ENCODE results near the gene NXF1. TPM values are rescaled to one million over a fixed set of nuclear protein-coding genes. Genes with fewer than 3 reads are reported as not detected.
A peak's percentile ranks its signal among the peaks of the same experiment; 100 is the strongest.

NXF1 gene
- total and polyA plus RNA-seq, 10 of the 15 experiments (the other 5 are each of a cell fraction or from before 2014, with no cell fraction given), result 20.7 to 84.9 (median 40.6) TPM

DNA sequence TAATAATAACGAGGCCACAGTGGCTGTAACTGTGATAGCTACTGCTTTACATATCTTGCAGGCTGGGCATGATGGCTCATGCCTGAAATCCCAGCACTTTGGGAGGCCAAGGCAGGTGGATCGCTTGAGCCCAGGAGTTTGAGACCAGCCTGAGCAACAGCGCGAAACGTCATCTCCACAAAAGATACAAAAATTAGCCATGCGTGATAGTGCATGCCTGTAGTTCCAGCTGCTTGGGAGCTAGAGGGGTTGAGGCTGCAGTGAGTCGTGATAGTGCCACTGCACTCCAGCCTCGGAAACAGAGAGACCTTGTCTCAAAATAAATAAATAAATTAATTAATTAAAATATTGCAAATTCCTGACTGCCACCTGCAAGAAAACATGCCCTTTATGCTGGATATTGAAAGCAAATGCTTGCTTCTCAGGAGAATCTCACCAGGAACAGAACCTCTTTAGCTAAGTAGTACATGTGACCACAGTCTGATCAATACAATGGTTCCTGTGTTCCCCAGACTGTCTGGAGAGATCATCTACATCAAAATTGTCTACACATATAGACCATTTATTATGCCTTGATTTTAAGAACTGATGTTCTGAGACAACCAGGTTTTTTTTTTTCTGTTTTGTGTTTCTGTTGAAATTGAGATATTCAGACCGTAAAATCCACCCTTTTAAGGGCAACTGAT, 57.6 kb downstream of the NXF1 start:
- Histone ChIP-seq H2AFZ (ENCODE audit: control insufficient read depth, low read depth, low read length) (no peak overlapping the region), H3K79me2 (ENCODE audit: control insufficient read depth, insufficient read depth, low read length) (no peaks in the 10 kb centered on the region; the same call in 1 of the 2 replicates), H3K4me1 (ENCODE audit: control insufficient read depth, insufficient read depth, low read length) (no peaks in the 10 kb centered on the region; the same call in 1 of the 2 replicates), H3K27me3 (replicated peaks in 1 of 2; ENCODE audit: control insufficient read depth in 2 of 2, insufficient read depth in 2 of 2, low read length in 1 of 2) (no peaks in the 10 kb centered on the region), H3K36me3 (ENCODE audit: control insufficient read depth in 2 of 2, insufficient read depth in 2 of 2, low read length in 1 of 2) (no peaks in the 10 kb centered on the region; a peak in 1 of 4 replicates), H3K27ac (ENCODE audit: control insufficient read depth, insufficient read depth) (no peak overlapping the region), H3K4me3 (no peak overlapping the region), H4K20me1 (ENCODE audit: control insufficient read depth, insufficient read depth) (no peaks in the 10 kb centered on the region), H3K4me2 (ENCODE audit: control insufficient read depth, insufficient read depth) (no peak overlapping the region), H3K9me3 (replicated peaks; ENCODE audit: control insufficient read depth, insufficient read depth, low read length) (no peaks in the 10 kb centered on the region), H3K9ac (ENCODE audit: control insufficient read depth, insufficient read depth, low read length) (no peak overlapping the region)
- ChIA-PET POLR2A (interaction anchor here (0.6 to 1.1 kb wide), 3 partner anchors 13 to 148 kb away, joined by 3 to 4 read pairs (median 4); no protein-coding TSS in a partner anchor), SMC1A (ENCODE audit: uncharacterized antibody, unreplicated experiment) (interaction anchor here (0.5 to 1.7 kb wide), 6 partner anchors 11 to 244 kb away, joined by 3 to 8 read pairs (median 3); partner anchors contain the start of gene WDR74), CTCF (interaction anchor here (1.3 kb wide), 1 partner anchor 14 kb away, joined by 3 read pairs; the partner anchor contains the start of gene POLR2G), RAD21 (ENCODE audit: unreplicated experiment) (no interaction called here)
- ATAC-seq (no peak), DNase-seq (ENCODE audit: low read depth, low spot score) (no peak), FAIRE-seq (no peak)
- BruUV-seq (replicated peaks), result no TSS peak
- 87% methylated on average over 9 of the region's 9 CpGs for WGBS (ENCODE audit: insufficient coverage, insufficient replicate concordance, low lambda C conversion rate, missing lambda C conversion rate)
- intact Hi-C loops (cut with micrococcal nuclease; ENCODE audit: unreplicated experiment) (no loop called here), in situ Hi-C loops (cut with MboI) (no loop called here)
- TF ChIP-seq RFX5 (IDR thresholded peaks at IDR 0.05; ENCODE audit: low read depth, low read length) (no peak), ZNF384 (IDR thresholded peaks at IDR 0.05; ENCODE audit: borderline replicate concordance, low read depth, low read length) (no peak), KLF5 (IDR thresholded peaks at IDR 0.05; ENCODE audit: partially characterized antibody) (no peak), RAD51 (IDR thresholded peaks at IDR 0.05) (no peak), FOXM1 (IDR thresholded peaks at IDR 0.05; ENCODE audit: low read depth, low read length) (no peak), EP300 (IDR thresholded peaks at IDR 0.05; ENCODE audit: borderline replicate concordance in 1 of 2, control insufficient read depth in 1 of 2, low read depth in 2 of 2, low read length in 2 of 2) (no peak), ATF2 (IDR thresholded peaks at IDR 0.05; ENCODE audit: low read length) (no peak), MTA3 (IDR thresholded peaks at IDR 0.05; ENCODE audit: borderline replicate concordance, low read length) (no peak)

Small RNAs within 50 kb of the gene (microRNA-seq; reads per million reads assigned to microRNA genes)
- gene MIR6514, result 2.6 reads per million, percentile 11 among the genes with 10 or more reads in this experiment
- gene MIR6748, result not detected

Small RNAs within 50 kb of the gene (small RNA-seq; reads per million reads assigned to genes)
- 0.47 reads per million, percentile 7 among the genes with 10 or more reads in this experiment for gene MIR6514
- not detected for gene RF00099
- gene RNU6-118P, result not detected
- not detected for gene SNORD22
- not detected for gene SNORD26
- not detected for gene SNORD27
- not detected for gene SNORD28
- 7,315 reads per million, percentile 100 among the genes with 10 or more reads in this experiment for gene SNORD30

Other genes with a start within 250 kb of the NXF1 start
Only the 7 nearest of the 30 such genes appear.
- gene POLR2G, start 43.9 kb downstream of the NXF1 start, total RNA-seq (2014; rRNA removed), result 150 and 178 TPM in 2 replicates
- gene POLR2G, start 43.9 kb downstream of the NXF1 start, total RNA-seq (2014; rRNA removed; fragmentation: Illumina TruSeq; extraction: Trizol), result 162 and 168 TPM in 2 replicates
- 125 and 136 TPM in 2 replicates for gene POLR2G, start 43.9 kb downstream of the NXF1 start, total RNA-seq (2021)
- gene POLR2G, start 43.9 kb downstream of the NXF1 start, polyA plus RNA-seq (2011; rRNA removed), result 207 and 267 TPM in 2 replicates
- 197 and 218 TPM in 2 replicates for gene POLR2G, start 43.9 kb downstream of the NXF1 start, polyA plus RNA-seq (2014; fragmentation: Illumina TruSeq; extraction: Trizol)
- gene POLR2G, start 43.9 kb downstream of the NXF1 start, polyA plus RNA-seq (2014; fragmentation: Nextera tagmentation; extraction: Ambion mirVana), result 100 to 1,000 TPM; 541 to 543 TPM
- 200 and 210 TPM in 2 replicates for gene POLR2G, start 43.9 kb downstream of the NXF1 start, polyA plus RNA-seq (2014; rRNA removed)
- gene POLR2G, start 43.9 kb downstream of the NXF1 start, polyA plus RNA-seq (2016; fragmentation: Nextera tagmentation; extraction: Ambion mirVana), result 100 to 1,000 TPM; 323 to 333 TPM
- 24.3 and 27.6 TPM in 2 replicates for gene TAF6L, start 34.0 kb downstream of the NXF1 start, total RNA-seq (2014; rRNA removed)
- 12.8 and 13.6 TPM in 2 replicates for gene TAF6L, start 34.0 kb downstream of the NXF1 start, total RNA-seq (2014; rRNA removed; fragmentation: Illumina TruSeq; extraction: Trizol)
- 25.3 and 26.9 TPM in 2 replicates for gene TAF6L, start 34.0 kb downstream of the NXF1 start, total RNA-seq (2021)
- gene TAF6L, start 34.0 kb downstream of the NXF1 start, polyA plus RNA-seq (2011; rRNA removed), result 9.3 and 18.0 TPM in 2 replicates
- 4.5 and 15.0 TPM in 2 replicates for gene TAF6L, start 34.0 kb downstream of the NXF1 start, polyA plus RNA-seq (2014; fragmentation: Illumina TruSeq; extraction: Trizol)
- gene TAF6L, start 34.0 kb downstream of the NXF1 start, polyA plus RNA-seq (2014; fragmentation: Nextera tagmentation; extraction: Ambion mirVana), result under 1 TPM; 0.15 to 0.39 TPM
- 34.6 and 35.6 TPM in 2 replicates for gene TAF6L, start 34.0 kb downstream of the NXF1 start, polyA plus RNA-seq (2014; rRNA removed)
- gene TAF6L, start 34.0 kb downstream of the NXF1 start, polyA plus RNA-seq (2016; fragmentation: Nextera tagmentation; extraction: Ambion mirVana), result 10 to 100 TPM; 19.9 to 23.6 TPM
- gene TMEM179B, start 18.0 kb downstream of the NXF1 start, total RNA-seq (2014; rRNA removed), result 49.1 and 49.8 TPM in 2 replicates
- gene TMEM179B, start 18.0 kb downstream of the NXF1 start, total RNA-seq (2014; rRNA removed; fragmentation: Illumina TruSeq; extraction: Trizol), result 25.5 and 25.6 TPM in 2 replicates
- gene TMEM179B, start 18.0 kb downstream of the NXF1 start, total RNA-seq (2021), result 25.1 and 26.0 TPM in 2 replicates
- 12.4 and 21.7 TPM in 2 replicates for gene TMEM179B, start 18.0 kb downstream of the NXF1 start, polyA plus RNA-seq (2011; rRNA removed)
- 34.9 and 36.3 TPM in 2 replicates for gene TMEM179B, start 18.0 kb downstream of the NXF1 start, polyA plus RNA-seq (2014; fragmentation: Illumina TruSeq; extraction: Trizol)
- 10 to 100 TPM; 57.8 to 62.8 TPM for gene TMEM179B, start 18.0 kb downstream of the NXF1 start, polyA plus RNA-seq (2014; fragmentation: Nextera tagmentation; extraction: Ambion mirVana)
- 32.8 and 46.8 TPM in 2 replicates for gene TMEM179B, start 18.0 kb downstream of the NXF1 start, polyA plus RNA-seq (2014; rRNA removed)
- gene TMEM179B, start 18.0 kb downstream of the NXF1 start, polyA plus RNA-seq (2016; fragmentation: Nextera tagmentation; extraction: Ambion mirVana), result 10 to 100 TPM; 65.3 to 82.4 TPM
- 21.4 and 25.0 TPM in 2 replicates for gene TMEM223, start 13.4 kb downstream of the NXF1 start, total RNA-seq (2014; rRNA removed)
- 11.7 and 12.3 TPM in 2 replicates for gene TMEM223, start 13.4 kb downstream of the NXF1 start, total RNA-seq (2014; rRNA removed; fragmentation: Illumina TruSeq; extraction: Trizol)
- 15.3 and 16.4 TPM in 2 replicates for gene TMEM223, start 13.4 kb downstream of the NXF1 start, total RNA-seq (2021)
- 7.2 and 9.9 TPM in 2 replicates for gene TMEM223, start 13.4 kb downstream of the NXF1 start, polyA plus RNA-seq (2011; rRNA removed)
- gene TMEM223, start 13.4 kb downstream of the NXF1 start, polyA plus RNA-seq (2014; fragmentation: Illumina TruSeq; extraction: Trizol), result 9.5 and 11.1 TPM in 2 replicates
- 10 to 100 TPM in 1 of 2 experiments, 1 to 10 TPM in 1; 5.3 to 10.5 TPM for gene TMEM223, start 13.4 kb downstream of the NXF1 start, polyA plus RNA-seq (2014; fragmentation: Nextera tagmentation; extraction: Ambion mirVana)
- 24.7 and 27.0 TPM in 2 replicates for gene TMEM223, start 13.4 kb downstream of the NXF1 start, polyA plus RNA-seq (2014; rRNA removed)
- 10 to 100 TPM; 32.7 to 33.2 TPM for gene TMEM223, start 13.4 kb downstream of the NXF1 start, polyA plus RNA-seq (2016; fragmentation: Nextera tagmentation; extraction: Ambion mirVana)
- gene STX5, start 26.6 kb upstream of the NXF1 start, total RNA-seq (2014; rRNA removed), result 32.3 and 35.4 TPM in 2 replicates
- 23.5 and 24.8 TPM in 2 replicates for gene STX5, start 26.6 kb upstream of the NXF1 start, total RNA-seq (2014; rRNA removed; fragmentation: Illumina TruSeq; extraction: Trizol)
- gene STX5, start 26.6 kb upstream of the NXF1 start, total RNA-seq (2021), result 28.6 and 33.5 TPM in 2 replicates
- gene STX5, start 26.6 kb upstream of the NXF1 start, polyA plus RNA-seq (2011; rRNA removed), result 22.1 and 30.0 TPM in 2 replicates
- gene STX5, start 26.6 kb upstream of the NXF1 start, polyA plus RNA-seq (2014; fragmentation: Illumina TruSeq; extraction: Trizol), result 25.0 and 30.7 TPM in 2 replicates
- gene STX5, start 26.6 kb upstream of the NXF1 start, polyA plus RNA-seq (2014; fragmentation: Nextera tagmentation; extraction: Ambion mirVana), result 1 to 10 TPM; 3.8 to 4.5 TPM
- gene STX5, start 26.6 kb upstream of the NXF1 start, polyA plus RNA-seq (2014; rRNA removed), result 31.1 and 32.8 TPM in 2 replicates
- 10 to 100 TPM; 21.6 to 21.9 TPM for gene STX5, start 26.6 kb upstream of the NXF1 start, polyA plus RNA-seq (2016; fragmentation: Nextera tagmentation; extraction: Ambion mirVana)
- 0.68 TPM in 1 of 2 replicates, not detected in the other for gene TEX54, start 27.4 kb upstream of the NXF1 start, total RNA-seq (2014; rRNA removed)
- not detected in 2 replicates for gene TEX54, start 27.4 kb upstream of the NXF1 start, total RNA-seq (2014; rRNA removed; fragmentation: Illumina TruSeq; extraction: Trizol)
- not detected in 2 replicates for gene TEX54, start 27.4 kb upstream of the NXF1 start, total RNA-seq (2021)
- gene TEX54, start 27.4 kb upstream of the NXF1 start, polyA plus RNA-seq (2011; rRNA removed), result not detected in 2 replicates
- gene TEX54, start 27.4 kb upstream of the NXF1 start, polyA plus RNA-seq (2014; fragmentation: Illumina TruSeq; extraction: Trizol), result not detected in 2 replicates
- not detected for gene TEX54, start 27.4 kb upstream of the NXF1 start, polyA plus RNA-seq (2014; fragmentation: Nextera tagmentation; extraction: Ambion mirVana)
- gene TEX54, start 27.4 kb upstream of the NXF1 start, polyA plus RNA-seq (2014; rRNA removed), result not detected in 2 replicates
- gene TEX54, start 27.4 kb upstream of the NXF1 start, polyA plus RNA-seq (2016; fragmentation: Nextera tagmentation; extraction: Ambion mirVana), result under 1 TPM; 0.38 to 0.51 TPM
- gene WDR74, start 34.1 kb upstream of the NXF1 start, total RNA-seq (2014; rRNA removed), result 101 and 103 TPM in 2 replicates
- gene WDR74, start 34.1 kb upstream of the NXF1 start, total RNA-seq (2014; rRNA removed; fragmentation: Illumina TruSeq; extraction: Trizol), result 54.4 and 58.0 TPM in 2 replicates
- 63.8 and 72.3 TPM in 2 replicates for gene WDR74, start 34.1 kb upstream of the NXF1 start, total RNA-seq (2021)
- 36.2 and 54.3 TPM in 2 replicates for gene WDR74, start 34.1 kb upstream of the NXF1 start, polyA plus RNA-seq (2011; rRNA removed)
- gene WDR74, start 34.1 kb upstream of the NXF1 start, polyA plus RNA-seq (2014; fragmentation: Illumina TruSeq; extraction: Trizol), result 34.5 and 54.3 TPM in 2 replicates
- gene WDR74, start 34.1 kb upstream of the NXF1 start, polyA plus RNA-seq (2014; fragmentation: Nextera tagmentation; extraction: Ambion mirVana), result 10 to 100 TPM; 18.2 to 54.5 TPM
- 86.6 and 99.0 TPM in 2 replicates for gene WDR74, start 34.1 kb upstream of the NXF1 start, polyA plus RNA-seq (2014; rRNA removed)
- 10 to 100 TPM; 63.4 to 74.4 TPM for gene WDR74, start 34.1 kb upstream of the NXF1 start, polyA plus RNA-seq (2016; fragmentation: Nextera tagmentation; extraction: Ambion mirVana)